BE2C (cell line): ENCODE measurements around the gene ARMC9.
A peak's percentile ranks its signal among the peaks of the same experiment; 100 is the strongest.

ENCODE experiments used
- DNase-seq: peaks from one replicate; pipeline ENCODE4 v3.0.0-alpha.2; 2020
- H3K27me3 ChIP-seq: fragments of 250-450 bp; sonication (Bioruptor Pico); 2 replicates; pipeline ENCODE4 v1.5.1; 2020; ENCODE audit warnings: mild to moderate bottlenecking
- H3K36me3 ChIP-seq: fragments of 250-450 bp; sonication (Bioruptor Pico); 2 replicates; pipeline ENCODE4 v1.5.1; 2020; ENCODE audit warnings: mild to moderate bottlenecking
- H3K4me1 ChIP-seq: fragments of 250-450 bp; sonication (Bioruptor Pico); 2 replicates; pipeline ENCODE4 v1.5.1; 2020
- H3K4me3 ChIP-seq: 2 replicates; pipeline ENCODE4 v1.5.1; 2011; ENCODE audit warnings: low read depth, low read length
- H3K9me3 ChIP-seq: fragments of 250-450 bp; sonication (Bioruptor Pico); 2 replicates; pipeline ENCODE4 v1.5.1; 2020
- CTCF ChIP-seq: IDR thresholded peaks from 2 replicates; pipeline ENCODE4 v1.5.1; 2012; ENCODE audit warnings: mild to moderate bottlenecking, low read depth, low read length

ARMC9 gene

DNA sequence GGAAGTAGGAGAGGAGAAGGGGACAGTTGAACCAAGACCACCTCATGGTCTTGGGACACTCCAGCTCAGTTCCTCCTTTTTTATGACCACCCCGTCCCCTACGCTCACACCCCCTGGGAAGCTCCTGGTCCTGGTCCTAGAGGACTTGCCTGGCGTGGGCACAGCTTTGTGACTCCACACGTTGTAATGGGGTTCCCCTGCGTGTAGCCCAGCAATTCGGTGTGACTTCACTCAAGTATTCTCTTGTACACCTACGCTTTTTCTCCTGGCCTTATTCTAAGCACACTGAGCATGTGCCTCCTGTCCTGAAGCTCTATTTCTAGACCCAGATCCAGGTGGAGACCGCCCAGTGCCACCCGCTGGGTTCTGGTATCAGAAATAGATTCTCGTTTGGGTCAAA, 161.0 kb downstream of the ARMC9 start:
- H3K4me1 ChIP-seq = peaks cover 53% of the 10 kb centered on the region
- H3K36me3 ChIP-seq = peaks cover 3% of the 10 kb centered on the region; the same call in 1 of the 2 replicates

DNA sequence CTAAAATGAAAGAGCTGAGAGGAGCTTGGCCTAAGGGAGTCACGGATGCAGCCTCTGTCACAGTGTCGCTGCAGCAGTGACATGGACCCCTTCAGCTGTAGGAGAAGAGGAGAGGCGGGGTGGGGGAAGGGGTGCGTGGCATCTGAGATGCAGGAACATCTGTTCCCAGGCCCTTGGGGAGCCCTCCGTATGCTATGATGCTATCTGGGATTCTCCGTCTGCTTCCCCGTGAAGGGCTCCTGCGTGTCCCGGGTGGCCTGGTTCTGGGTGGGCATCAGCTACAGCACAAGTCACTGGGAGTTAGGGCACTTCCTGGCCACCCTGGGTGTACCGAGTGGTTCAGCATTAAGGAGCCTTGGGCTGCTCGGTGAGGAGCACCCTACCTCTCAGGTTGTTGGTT, 161.5 kb downstream of the ARMC9 start:
- H3K9me3 ChIP-seq = no peaks in the 10 kb centered on the region
- DNase-seq = peak; percentile 80
- H3K36me3 ChIP-seq = peaks cover 3% of the 10 kb centered on the region; the same call in 1 of the 2 replicates
- no peaks in the 10 kb centered on the region for H3K27me3 ChIP-seq
- no peak for TF ChIP-seq CTCF
- no peak overlapping the region for H3K4me3 ChIP-seq
- H3K4me1 ChIP-seq = peaks cover 54% of the 10 kb centered on the region

More for the DNA sequence above, 161.0 kb downstream of the ARMC9 start:
- no peaks in the 10 kb centered on the region for H3K27me3 ChIP-seq
- H3K4me3 ChIP-seq = no peak overlapping the region
- DNase-seq = no peak
- TF ChIP-seq CTCF = no peak
- no peaks in the 10 kb centered on the region for H3K9me3 ChIP-seq

DNA sequence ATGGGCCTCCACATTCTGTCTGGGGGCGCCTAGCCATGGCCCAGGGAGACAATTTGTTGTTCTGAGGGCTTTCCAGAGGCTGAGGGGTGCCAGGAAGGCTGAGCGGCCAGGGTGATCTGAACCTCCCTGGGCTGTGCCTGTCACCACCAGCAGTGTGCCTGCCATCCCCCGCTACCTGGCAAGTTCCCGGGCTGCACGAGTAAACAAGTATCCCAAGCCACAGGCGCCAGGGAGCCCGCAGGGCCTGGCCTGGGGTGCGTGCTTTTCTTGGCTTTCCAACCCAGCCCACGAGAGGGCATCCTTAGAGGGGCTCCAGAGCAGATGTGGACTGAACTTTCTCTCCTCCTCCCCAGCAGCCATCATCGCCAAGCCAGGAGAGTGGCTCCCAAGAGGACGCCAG, 162.0 kb downstream of the ARMC9 start:
- DNase-seq = no peak
- Histone ChIP-seq H3K36me3 (peaks cover 3% of the 10 kb centered on the region; the same call in 1 of the 2 replicates), H3K4me1 (peaks cover 51% of the 10 kb centered on the region), H3K27me3 (no peaks in the 10 kb centered on the region), H3K4me3 (no peak overlapping the region), H3K9me3 (no peaks in the 10 kb centered on the region)
- peak; percentile 21; the same call in 1 of the 2 replicates for TF ChIP-seq CTCF

- Histone ChIP-seq H3K4me3 (no peak overlapping the region), H3K4me1 (peaks cover 49% of the 10 kb centered on the region), H3K27me3 (no peaks in the 10 kb centered on the region), H3K36me3 (peaks cover 3% of the 10 kb centered on the region; the same call in 1 of the 2 replicates), H3K9me3 (no peaks in the 10 kb centered on the region)
- no peak for DNase-seq
- no peak for TF ChIP-seq CTCF
These were observed 162.5 kb downstream of the ARMC9 start for GRCh38 chr2:231360881-231361371.

DNA sequence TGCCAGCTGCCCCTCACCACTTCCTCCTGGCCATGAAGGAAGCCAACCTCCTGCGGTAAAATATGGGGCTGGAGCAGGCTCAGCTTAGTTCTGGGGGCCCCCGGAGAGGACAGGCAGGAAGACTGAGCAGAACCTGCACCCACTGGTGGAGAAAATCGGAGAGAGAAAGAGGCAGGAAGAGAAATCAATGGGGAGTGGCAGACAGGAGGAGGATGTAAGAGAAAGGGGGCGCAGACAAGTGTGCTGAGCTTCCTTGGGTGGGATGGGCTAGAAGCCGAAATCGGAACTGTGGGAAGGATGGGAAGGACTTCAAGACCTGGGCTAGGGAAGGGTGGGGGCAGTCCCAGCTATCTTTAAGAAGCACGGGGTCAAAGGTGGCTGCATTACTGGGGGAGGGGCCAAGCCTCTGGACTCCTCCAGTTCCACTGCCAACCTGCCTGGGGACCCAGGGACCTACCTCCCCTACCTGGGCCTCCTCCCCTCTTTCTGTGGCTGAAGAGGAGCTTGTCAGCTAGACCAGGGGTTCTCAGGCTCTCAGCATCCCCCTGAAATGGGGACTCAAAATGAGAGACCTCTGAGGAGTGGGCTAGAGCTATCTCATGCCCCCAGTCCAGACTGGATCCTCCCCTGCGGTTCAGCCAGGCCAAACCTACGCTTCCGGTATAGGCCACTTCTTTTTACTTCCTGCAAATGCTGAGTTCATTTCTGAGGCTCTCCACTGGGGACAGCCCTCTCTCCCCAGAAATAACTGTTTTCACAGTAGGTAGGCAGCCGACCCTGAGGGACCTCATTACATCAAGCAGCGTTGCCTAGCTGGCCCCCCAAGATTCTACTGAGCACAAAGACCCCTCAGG, 163.5 kb downstream of the ARMC9 start:
- 0 out of 2 replicates have a peak, but pooled peaks have one; percentile 3 for TF ChIP-seq CTCF
- DNase-seq = no peak
- Histone ChIP-seq H3K4me1 (peaks cover 43% of the 10 kb centered on the region), H3K9me3 (no peaks in the 10 kb centered on the region), H3K4me3 (no peak overlapping the region), H3K27me3 (no peaks in the 10 kb centered on the region), H3K36me3 (peaks cover 3% of the 10 kb centered on the region; the same call in 1 of the 2 replicates)
